BLaER1 (cell line): ENCODE measurements around the gene BACH2.

ENCODE experiments used
- H3K27ac ChIP-seq: shearing (Covaris generic); formaldehyde crosslinking; 2 replicates; pipeline ENCODE4 v1.8.1; 2022
- H3K27me3 ChIP-seq: shearing (Covaris generic); formaldehyde crosslinking; 2 replicates; pipeline ENCODE4 v1.8.1; 2022
- H3K36me3 ChIP-seq: shearing (Covaris generic); formaldehyde crosslinking; 2 replicates; pipeline ENCODE4 v1.8.1; 2022
- H3K4me1 ChIP-seq: shearing (Covaris generic); formaldehyde crosslinking; 2 replicates; pipeline ENCODE4 v1.8.1; 2022
- H3K4me2 ChIP-seq: shearing (Covaris generic); formaldehyde crosslinking; 2 replicates; pipeline ENCODE4 v1.8.1; 2022
- H3K4me3 ChIP-seq: shearing (Covaris generic); formaldehyde crosslinking; 2 replicates; pipeline ENCODE4 v1.8.1; 2022
- H3K9ac ChIP-seq: shearing (Covaris generic); formaldehyde crosslinking; 2 replicates; pipeline ENCODE4 v1.8.1; 2022
- H3K9me3 ChIP-seq: shearing (Covaris generic); formaldehyde crosslinking; 2 replicates; pipeline ENCODE4 v1.8.1; 2022
- H4K20me1 ChIP-seq: shearing (Covaris generic); formaldehyde crosslinking; 2 replicates; pipeline ENCODE4 v1.8.1; 2022
- Cebpa-rat ChIP-seq: shearing (Covaris generic); IDR thresholded peaks from 2 replicates; pipeline ENCODE4 v1.8.1; 2022

Gene BACH2

DNA sequence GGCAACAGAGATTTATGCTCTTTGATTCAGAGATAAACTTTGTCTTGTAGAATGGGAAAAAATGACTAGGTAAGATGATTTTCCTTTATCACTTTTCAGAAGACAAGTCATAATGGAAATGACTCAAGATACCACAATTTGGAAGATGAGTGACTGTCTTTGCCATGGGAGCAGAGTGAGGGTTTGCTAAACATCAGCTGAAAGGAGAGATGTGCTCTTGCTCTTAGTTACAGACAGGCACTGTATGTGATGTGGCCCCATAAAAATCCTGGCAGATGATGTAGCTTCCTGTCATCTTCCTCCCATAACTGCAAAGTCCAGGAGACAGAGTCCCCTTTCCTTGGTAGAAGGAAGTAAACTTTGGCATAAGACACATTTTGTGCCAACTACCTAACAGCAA is 47.6 kb downstream of the BACH2 start:
- Histone ChIP-seq H3K4me3 (no peak overlapping the region), H3K36me3 (peaks cover 34% of the 10 kb centered on the region), H3K4me2 (no peak overlapping the region), H3K27me3 (no peaks in the 10 kb centered on the region), H3K27ac (no peak overlapping the region), H3K9me3 (no peaks in the 10 kb centered on the region), H4K20me1 (peaks cover 92% of the 10 kb centered on the region), H3K4me1 (peaks cover 19% of the 10 kb centered on the region), H3K9ac (no peak overlapping the region)
- no peak for TF ChIP-seq Cebpa-rat

DNA sequence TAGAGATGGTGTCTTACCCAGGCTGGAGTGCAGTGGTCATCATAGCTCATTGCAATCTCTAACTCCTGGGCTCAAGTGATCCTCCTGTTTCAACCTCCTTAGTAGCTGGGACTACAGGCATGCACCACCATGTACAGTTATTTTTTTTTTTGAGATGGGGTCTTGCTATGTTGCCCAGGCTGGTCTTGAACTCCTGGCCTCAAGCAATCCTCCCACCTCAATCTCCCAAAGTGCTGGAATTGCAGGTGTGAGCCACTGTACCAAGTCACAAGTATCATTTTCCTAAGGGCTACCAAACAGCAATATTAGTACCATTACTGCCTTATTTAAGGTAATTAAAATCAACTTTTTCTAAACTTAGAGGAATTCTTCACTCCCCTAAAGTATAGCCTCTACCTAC is 49.4 kb downstream of the BACH2 start:
- H3K36me3 ChIP-seq: peaks cover 34% of the 10 kb centered on the region
- no peak overlapping the region for H3K4me2 ChIP-seq
- no peak overlapping the region for H3K9ac ChIP-seq
- TF ChIP-seq Cebpa-rat: no peak
- no peak overlapping the region for H3K4me3 ChIP-seq
- H3K27me3 ChIP-seq: no peaks in the 10 kb centered on the region
- peaks cover 91% of the 10 kb centered on the region for H4K20me1 ChIP-seq
- no peaks in the 10 kb centered on the region for H3K9me3 ChIP-seq
- H3K27ac ChIP-seq: no peak overlapping the region
- peaks cover 12% of the 10 kb centered on the region for H3K4me1 ChIP-seq

DNA sequence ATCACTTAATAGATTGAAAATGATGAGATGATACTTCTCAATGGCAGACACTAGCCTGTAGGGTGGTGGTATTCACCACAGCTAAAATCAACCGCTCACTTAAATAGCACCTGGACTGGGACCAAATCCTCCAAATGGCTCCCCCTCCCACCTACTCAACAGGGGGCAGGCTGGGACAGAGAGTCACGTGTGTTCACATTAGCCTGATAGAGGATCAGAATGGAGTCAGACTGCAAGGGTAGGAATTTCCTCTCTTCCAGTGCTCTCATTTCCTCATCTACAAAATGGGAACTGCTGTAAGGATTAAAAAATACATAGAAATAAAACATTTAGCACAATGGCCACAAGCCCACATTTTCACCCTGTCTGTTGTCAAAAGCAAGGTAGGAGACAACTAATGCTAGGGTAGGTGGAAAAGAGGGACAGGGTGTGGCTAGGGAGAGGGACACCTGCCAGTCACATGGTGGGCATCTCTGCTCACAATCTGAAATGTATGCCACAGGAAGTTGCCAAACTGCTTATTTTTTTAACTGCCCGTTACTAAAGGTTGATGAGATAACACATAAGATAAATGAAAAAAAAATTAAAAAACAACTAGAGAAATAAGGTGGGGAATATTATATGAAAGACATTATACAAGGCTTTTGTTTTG is 55.3 kb downstream of the BACH2 start:
- Histone ChIP-seq H4K20me1 (peaks cover 91% of the 10 kb centered on the region), H3K9ac (no peak overlapping the region), H3K27me3 (no peaks in the 10 kb centered on the region), H3K9me3 (no peaks in the 10 kb centered on the region), H3K4me2 (no peak overlapping the region), H3K27ac (no peak overlapping the region), H3K4me3 (no peak overlapping the region), H3K36me3 (peaks cover 15% of the 10 kb centered on the region; the same call in 1 of the 2 replicates), H3K4me1 (no peaks in the 10 kb centered on the region)
- TF ChIP-seq Cebpa-rat: no peak

DNA sequence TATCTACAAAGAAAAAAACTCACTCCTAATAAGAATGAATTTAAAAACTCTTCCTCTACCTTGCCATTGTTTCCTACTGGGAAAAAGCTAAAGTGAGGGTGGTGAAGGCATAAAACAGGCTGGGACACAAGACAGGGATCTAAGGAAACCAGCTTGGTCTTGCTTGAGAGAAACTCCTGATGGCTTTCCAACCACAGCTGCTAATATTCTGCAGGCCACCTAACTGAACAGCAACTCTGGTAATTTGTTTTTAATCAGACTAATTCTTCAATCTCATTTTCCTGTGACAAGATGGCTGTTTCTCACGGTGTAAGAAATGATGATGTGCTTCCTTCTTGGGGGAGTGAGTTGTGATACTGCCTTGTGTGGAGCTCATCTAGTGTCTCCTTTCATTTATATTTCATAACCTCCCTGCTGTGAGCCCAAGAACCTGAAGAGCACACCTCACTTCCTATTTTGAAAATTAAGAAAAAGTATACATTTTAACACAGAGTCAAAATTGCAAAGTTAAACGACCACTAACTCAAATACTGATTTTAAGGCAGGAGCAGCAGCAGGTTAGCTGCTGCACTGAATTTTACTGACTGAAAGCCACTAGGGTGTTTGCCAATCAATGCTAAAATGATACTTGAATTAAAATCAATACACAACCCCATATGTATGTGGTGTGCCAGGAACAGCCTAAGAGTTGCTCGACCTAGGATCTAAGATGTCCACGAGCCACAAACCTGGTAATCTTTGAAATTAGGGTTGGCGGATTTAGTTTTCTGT is 58.0 kb downstream of the BACH2 start:
- Histone ChIP-seq H3K27me3 (no peaks in the 10 kb centered on the region), H3K4me3 (no peak overlapping the region), H3K9me3 (no peaks in the 10 kb centered on the region), H3K4me2 (no peak overlapping the region), H3K27ac (no peak overlapping the region), H3K36me3 (peaks cover 19% of the 10 kb centered on the region; the same call in 1 of the 2 replicates), H3K9ac (no peak overlapping the region), H3K4me1 (peaks cover 5% of the 10 kb centered on the region), H4K20me1 (peaks cover 93% of the 10 kb centered on the region)
- TF ChIP-seq Cebpa-rat: no peak

DNA sequence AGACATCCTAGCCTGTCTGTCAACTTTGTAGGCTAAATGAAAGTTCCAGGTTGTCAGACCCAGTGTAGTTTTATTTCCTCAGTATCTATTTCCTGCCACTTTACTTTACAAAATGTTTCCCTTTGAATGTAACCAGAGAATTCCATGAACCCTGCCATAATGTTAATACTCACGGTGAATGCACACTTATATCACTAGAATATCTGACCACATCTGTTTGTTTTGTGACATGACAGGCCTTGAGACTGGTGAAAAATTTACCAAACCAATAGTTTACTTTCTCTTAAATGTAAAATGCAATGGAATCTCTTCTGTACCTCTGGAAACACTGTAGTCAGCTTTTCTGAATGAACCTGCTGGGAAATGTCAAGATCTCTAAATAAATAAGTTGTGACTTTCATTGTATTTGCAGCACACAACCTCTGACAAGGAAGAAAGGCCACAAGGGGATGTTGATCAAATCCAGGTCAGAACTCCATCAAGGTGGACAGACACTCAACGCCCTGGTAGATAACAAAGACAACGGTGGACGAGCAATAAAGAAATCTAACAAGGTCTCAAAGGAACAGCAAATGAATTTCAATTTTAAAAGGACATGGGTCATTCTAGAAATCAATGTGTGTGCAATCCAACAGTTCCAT is 59.2 kb downstream of the BACH2 start:
- Histone ChIP-seq H3K9ac (no peak overlapping the region), H3K27me3 (no peaks in the 10 kb centered on the region), H4K20me1 (peaks cover 94% of the 10 kb centered on the region), H3K9me3 (no peaks in the 10 kb centered on the region), H3K4me2 (no peak overlapping the region), H3K4me3 (no peak overlapping the region), H3K36me3 (peaks cover 22% of the 10 kb centered on the region; the same call in 1 of the 2 replicates), H3K27ac (no peak overlapping the region), H3K4me1 (peaks cover 15% of the 10 kb centered on the region)
- no peak for TF ChIP-seq Cebpa-rat

DNA sequence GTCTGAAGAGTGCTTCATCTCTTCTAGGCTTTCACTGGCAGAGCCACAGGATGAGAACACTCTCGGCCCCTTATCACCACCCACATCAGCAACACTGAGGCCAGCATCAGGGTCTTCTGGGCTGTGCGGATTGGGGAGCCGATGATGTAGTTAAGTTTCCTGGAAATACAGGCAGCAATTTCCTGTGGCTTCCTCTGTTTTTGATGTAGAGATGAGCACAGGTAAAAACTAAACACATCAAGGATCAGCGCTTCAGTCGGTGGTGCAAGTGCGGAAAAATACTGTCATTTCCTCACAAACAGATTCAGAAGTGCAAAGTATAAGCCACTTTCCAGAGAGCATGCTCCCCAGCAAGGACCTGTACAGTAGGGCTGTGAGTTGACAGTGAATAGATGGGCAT is 62.6 kb downstream of the BACH2 start:
- no peak overlapping the region for H3K4me2 ChIP-seq
- H3K4me1 ChIP-seq: peaks cover 15% of the 10 kb centered on the region
- H3K9ac ChIP-seq: no peak overlapping the region
- H3K36me3 ChIP-seq: peaks cover 31% of the 10 kb centered on the region; the same call in 1 of the 2 replicates
- H3K9me3 ChIP-seq: no peaks in the 10 kb centered on the region
- TF ChIP-seq Cebpa-rat: no peak
- no peaks in the 10 kb centered on the region for H3K27me3 ChIP-seq
- H4K20me1 ChIP-seq: peaks cover 100% of the 10 kb centered on the region
- no peak overlapping the region for H3K27ac ChIP-seq
- no peak overlapping the region for H3K4me3 ChIP-seq

DNA sequence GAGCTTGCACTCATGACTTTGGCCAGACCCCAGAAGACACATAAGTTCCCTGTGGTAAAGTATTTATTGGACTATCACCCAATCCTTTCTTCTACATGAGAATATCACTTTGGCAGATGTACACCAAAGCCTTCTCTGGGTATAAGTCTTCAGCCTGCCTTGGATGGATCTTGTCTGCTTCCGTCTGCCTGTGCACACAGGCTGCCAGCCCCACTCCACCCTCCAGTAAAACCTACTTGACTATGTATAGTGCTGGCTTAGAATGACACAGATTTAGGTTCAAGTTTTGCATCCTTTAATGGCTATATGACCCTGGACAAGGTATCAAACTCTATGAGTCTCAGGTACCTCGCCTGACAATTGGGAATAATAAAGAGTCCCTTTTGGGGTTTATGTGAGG is 63.4 kb downstream of the BACH2 start:
- Histone ChIP-seq H3K36me3 (peaks cover 26% of the 10 kb centered on the region; the same call in 1 of the 2 replicates), H3K4me2 (0 out of 2 replicates have a peak overlapping the region, but pooled peaks have one; percentile 2), H3K4me3 (no peak overlapping the region), H3K9ac (no peak overlapping the region), H3K27me3 (no peaks in the 10 kb centered on the region), H3K27ac (no peak overlapping the region), H3K4me1 (peaks cover 15% of the 10 kb centered on the region), H4K20me1 (peaks cover 100% of the 10 kb centered on the region), H3K9me3 (no peaks in the 10 kb centered on the region)
- TF ChIP-seq Cebpa-rat: no peak

DNA sequence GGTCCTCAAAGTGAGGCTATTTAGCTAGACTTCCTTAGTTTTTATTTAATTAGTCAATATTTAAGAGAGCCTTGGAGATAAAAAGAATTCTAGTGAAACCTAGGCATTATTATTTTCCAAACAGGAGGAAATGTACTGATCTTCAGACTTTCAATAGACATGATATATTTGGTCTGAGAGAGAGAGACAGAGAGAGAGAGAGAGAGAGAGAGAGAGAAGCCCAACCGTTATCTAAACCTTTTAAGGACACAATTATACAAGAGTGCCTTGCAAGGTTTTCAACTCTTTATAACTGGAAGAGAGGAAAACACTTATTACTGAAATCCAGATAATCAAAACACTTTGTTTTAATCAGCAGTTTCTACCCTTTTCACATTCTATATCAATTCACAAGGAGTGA is 64.8 kb downstream of the BACH2 start:
- Histone ChIP-seq H4K20me1 (peaks cover 100% of the 10 kb centered on the region), H3K9me3 (no peaks in the 10 kb centered on the region), H3K4me1 (peaks cover 15% of the 10 kb centered on the region), H3K4me3 (no peak overlapping the region), H3K27me3 (no peaks in the 10 kb centered on the region), H3K4me2 (no peak overlapping the region), H3K36me3 (peaks cover 25% of the 10 kb centered on the region; the same call in 1 of the 2 replicates), H3K27ac (no peak overlapping the region), H3K9ac (no peak overlapping the region)
- no peak for TF ChIP-seq Cebpa-rat

DNA sequence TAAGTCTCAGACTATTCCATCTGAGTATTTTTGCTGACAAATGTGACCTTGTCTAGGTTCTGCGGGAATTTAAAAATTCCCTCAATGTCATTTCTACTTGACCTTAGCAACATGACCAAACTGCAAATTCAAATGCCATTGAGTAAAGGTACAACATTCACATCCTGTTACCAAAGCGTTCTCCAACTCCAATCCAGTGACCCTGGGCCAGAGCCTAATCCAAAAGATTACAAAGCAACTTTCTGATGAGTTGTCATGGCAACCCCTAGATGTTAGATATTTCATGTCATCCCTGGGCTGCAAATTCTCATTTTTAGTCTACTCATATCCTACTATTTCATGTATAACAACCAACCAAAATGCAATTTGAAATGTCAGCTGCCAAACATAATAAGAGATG is 65.3 kb downstream of the BACH2 start:
- no peak overlapping the region for H3K27ac ChIP-seq
- H3K36me3 ChIP-seq: peaks cover 27% of the 10 kb centered on the region; the same call in 1 of the 2 replicates
- no peak overlapping the region for H3K4me3 ChIP-seq
- H3K9me3 ChIP-seq: no peaks in the 10 kb centered on the region
- no peaks in the 10 kb centered on the region for H3K27me3 ChIP-seq
- H3K4me1 ChIP-seq: peaks cover 15% of the 10 kb centered on the region
- no peak overlapping the region for H3K4me2 ChIP-seq
- TF ChIP-seq Cebpa-rat: no peak
- H3K9ac ChIP-seq: no peak overlapping the region
- peaks cover 100% of the 10 kb centered on the region for H4K20me1 ChIP-seq
